HEK293 (cell line): Measurements from ENCODE around the gene IGF2BP2.

Experiments used
- ZBTB48 ChIP-seq: fragments of 450-650 bp; formaldehyde crosslinking; IDR thresholded peaks from 2 replicates; pipeline ENCODE4 v1.5.1; 2016; ENCODE audit warnings: missing biosample characterization, missing genetic modification characterization
- ZNF140 ChIP-seq: fragments of 450-650 bp; formaldehyde crosslinking; IDR thresholded peaks from 2 replicates; pipeline ENCODE4 v1.5.1; 2016; ENCODE audit warnings: missing biosample characterization, missing genetic modification characterization
- ZNF169 ChIP-seq: fragments of 450-650 bp; formaldehyde crosslinking; IDR thresholded peaks from 2 replicates; pipeline ENCODE4 v1.5.1; 2016; ENCODE audit warnings: missing biosample characterization, missing genetic modification characterization
- ZNF184 ChIP-seq: fragments of 450-650 bp; IDR thresholded peaks from 2 replicates; pipeline ENCODE4 v1.5.1; 2018; ENCODE audit warnings: missing biosample characterization, mild to moderate bottlenecking, missing genetic modification characterization
- ZNF274 ChIP-seq, 2 experiments: fragments of 200-500 bp in 1 of 2; fragments of 450-650 bp in 1 of 2; sonication (Bioruptor generic) in 1 of 2; formaldehyde crosslinking in 1 of 2; IDR thresholded peaks; 2 replicates each; pipeline versions ENCODE4 v1.5.1 to v1.6.1; 2014 to 2016; ENCODE audit warnings: borderline replicate concordance in 1 of 2, inconsistent platforms in 1 of 2, low read length in 1 of 2, missing biosample characterization in 1 of 2, missing genetic modification characterization in 1 of 2
- ZNF350 ChIP-seq: fragments of 450-650 bp; formaldehyde crosslinking; IDR thresholded peaks from 2 replicates; pipeline ENCODE4 v1.5.0; 2017; ENCODE audit warnings: missing biosample characterization, mild to moderate bottlenecking, missing genetic modification characterization
- ZNF433 ChIP-seq: fragments of 450-650 bp; formaldehyde crosslinking; IDR thresholded peaks from 2 replicates; pipeline ENCODE4 v1.5.1; 2016; ENCODE audit warnings: missing biosample characterization, missing genetic modification characterization, low read depth
- ZNF514 ChIP-seq: fragments of 450-650 bp; formaldehyde crosslinking; IDR thresholded peaks from 2 replicates; pipeline ENCODE4 v1.5.1; 2016; ENCODE audit warnings: missing biosample characterization, missing genetic modification characterization
- ZNF768 ChIP-seq: fragments of 450-650 bp; formaldehyde crosslinking; IDR thresholded peaks from 2 replicates; pipeline ENCODE4 v1.5.1; 2018; ENCODE audit warnings: missing biosample characterization, mild to moderate bottlenecking, missing genetic modification characterization
- ZNF792 ChIP-seq: fragments of 450-650 bp; formaldehyde crosslinking; IDR thresholded peaks from 2 replicates; pipeline ENCODE4 v1.5.1; 2016; ENCODE audit warnings: missing biosample characterization, missing genetic modification characterization
- TF ChIP-seq, protein P1 (sequence below): fragments of 450-650 bp; formaldehyde crosslinking; IDR thresholded peaks from 2 replicates; pipeline ENCODE4 v1.5.1; 2016; ENCODE audit warnings: missing biosample characterization, missing genetic modification characterization
- TF ChIP-seq, protein P2 (sequence below): fragments of 450-650 bp; formaldehyde crosslinking; IDR thresholded peaks from 2 replicates; pipeline ENCODE4 v1.5.1; 2016; ENCODE audit warnings: missing biosample characterization, missing genetic modification characterization
- TF ChIP-seq, protein P3 (sequence below): fragments of 450-650 bp; formaldehyde crosslinking; optimal IDR thresholded peaks from 2 replicates; pipeline ENCODE3; 2016; ENCODE audit warnings: missing biosample characterization, mild to moderate bottlenecking, missing genetic modification characterization
- TF ChIP-seq, protein P4 (sequence below): fragments of 450-650 bp; formaldehyde crosslinking; IDR thresholded peaks from 2 replicates; pipeline ENCODE4 v1.5.1; 2016; ENCODE audit warnings: missing biosample characterization, missing genetic modification characterization

DNA sequence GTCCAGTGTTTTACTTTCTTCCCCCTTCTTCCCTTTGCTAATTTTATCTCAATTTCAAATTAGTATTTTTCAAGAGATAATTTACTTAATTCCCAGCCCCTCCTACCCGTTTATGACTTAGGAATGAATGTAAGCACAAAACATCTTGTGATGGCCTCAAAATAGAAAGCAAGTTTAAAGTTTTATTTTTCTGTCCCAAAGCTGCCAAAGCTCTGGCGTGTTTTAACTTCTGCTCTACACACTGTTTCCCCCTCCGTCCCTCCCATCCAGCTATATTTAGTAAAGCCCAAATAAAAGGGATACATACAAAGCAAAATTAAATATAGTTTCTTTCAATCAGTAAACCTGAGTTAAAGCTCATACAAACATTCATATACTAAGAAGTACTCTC is 59.9 kb downstream of the IGF2BP2 start:
- TF ChIP-seq, protein P1, sequence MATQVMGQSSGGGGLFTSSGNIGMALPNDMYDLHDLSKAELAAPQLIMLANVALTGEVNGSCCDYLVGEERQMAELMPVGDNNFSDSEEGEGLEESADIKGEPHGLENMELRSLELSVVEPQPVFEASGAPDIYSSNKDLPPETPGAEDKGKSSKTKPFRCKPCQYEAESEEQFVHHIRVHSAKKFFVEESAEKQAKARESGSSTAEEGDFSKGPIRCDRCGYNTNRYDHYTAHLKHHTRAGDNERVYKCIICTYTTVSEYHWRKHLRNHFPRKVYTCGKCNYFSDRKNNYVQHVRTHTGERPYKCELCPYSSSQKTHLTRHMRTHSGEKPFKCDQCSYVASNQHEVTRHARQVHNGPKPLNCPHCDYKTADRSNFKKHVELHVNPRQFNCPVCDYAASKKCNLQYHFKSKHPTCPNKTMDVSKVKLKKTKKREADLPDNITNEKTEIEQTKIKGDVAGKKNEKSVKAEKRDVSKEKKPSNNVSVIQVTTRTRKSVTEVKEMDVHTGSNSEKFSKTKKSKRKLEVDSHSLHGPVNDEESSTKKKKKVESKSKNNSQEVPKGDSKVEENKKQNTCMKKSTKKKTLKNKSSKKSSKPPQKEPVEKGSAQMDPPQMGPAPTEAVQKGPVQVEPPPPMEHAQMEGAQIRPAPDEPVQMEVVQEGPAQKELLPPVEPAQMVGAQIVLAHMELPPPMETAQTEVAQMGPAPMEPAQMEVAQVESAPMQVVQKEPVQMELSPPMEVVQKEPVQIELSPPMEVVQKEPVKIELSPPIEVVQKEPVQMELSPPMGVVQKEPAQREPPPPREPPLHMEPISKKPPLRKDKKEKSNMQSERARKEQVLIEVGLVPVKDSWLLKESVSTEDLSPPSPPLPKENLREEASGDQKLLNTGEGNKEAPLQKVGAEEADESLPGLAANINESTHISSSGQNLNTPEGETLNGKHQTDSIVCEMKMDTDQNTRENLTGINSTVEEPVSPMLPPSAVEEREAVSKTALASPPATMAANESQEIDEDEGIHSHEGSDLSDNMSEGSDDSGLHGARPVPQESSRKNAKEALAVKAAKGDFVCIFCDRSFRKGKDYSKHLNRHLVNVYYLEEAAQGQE (tag by site-specific recombination) = no peak
- no peak for TF ChIP-seq ZNF274 (IDR thresholded peaks at IDR 0.05; ENCODE audit: low read length)
- no peak for TF ChIP-seq ZNF274 (tag by site-specific recombination; IDR thresholded peaks at IDR 0.05; ENCODE audit: borderline replicate concordance)
- TF ChIP-seq, protein P2, sequence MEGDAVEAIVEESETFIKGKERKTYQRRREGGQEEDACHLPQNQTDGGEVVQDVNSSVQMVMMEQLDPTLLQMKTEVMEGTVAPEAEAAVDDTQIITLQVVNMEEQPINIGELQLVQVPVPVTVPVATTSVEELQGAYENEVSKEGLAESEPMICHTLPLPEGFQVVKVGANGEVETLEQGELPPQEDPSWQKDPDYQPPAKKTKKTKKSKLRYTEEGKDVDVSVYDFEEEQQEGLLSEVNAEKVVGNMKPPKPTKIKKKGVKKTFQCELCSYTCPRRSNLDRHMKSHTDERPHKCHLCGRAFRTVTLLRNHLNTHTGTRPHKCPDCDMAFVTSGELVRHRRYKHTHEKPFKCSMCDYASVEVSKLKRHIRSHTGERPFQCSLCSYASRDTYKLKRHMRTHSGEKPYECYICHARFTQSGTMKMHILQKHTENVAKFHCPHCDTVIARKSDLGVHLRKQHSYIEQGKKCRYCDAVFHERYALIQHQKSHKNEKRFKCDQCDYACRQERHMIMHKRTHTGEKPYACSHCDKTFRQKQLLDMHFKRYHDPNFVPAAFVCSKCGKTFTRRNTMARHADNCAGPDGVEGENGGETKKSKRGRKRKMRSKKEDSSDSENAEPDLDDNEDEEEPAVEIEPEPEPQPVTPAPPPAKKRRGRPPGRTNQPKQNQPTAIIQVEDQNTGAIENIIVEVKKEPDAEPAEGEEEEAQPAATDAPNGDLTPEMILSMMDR (tag by site-specific recombination) = no peak
- TF ChIP-seq ZNF514 (tag by site-specific recombination) = no peak
- no peak for TF ChIP-seq ZNF768 (tag by site-specific recombination)
- no peak for TF ChIP-seq ZNF350 (tag by site-specific recombination)
- TF ChIP-seq ZNF433 = no peak
- no peak for TF ChIP-seq ZBTB48
- TF ChIP-seq ZNF140 (tag by site-specific recombination) = no peak
- TF ChIP-seq ZNF184 = no peak
- no peak for TF ChIP-seq ZNF792
- TF ChIP-seq, protein P3, sequence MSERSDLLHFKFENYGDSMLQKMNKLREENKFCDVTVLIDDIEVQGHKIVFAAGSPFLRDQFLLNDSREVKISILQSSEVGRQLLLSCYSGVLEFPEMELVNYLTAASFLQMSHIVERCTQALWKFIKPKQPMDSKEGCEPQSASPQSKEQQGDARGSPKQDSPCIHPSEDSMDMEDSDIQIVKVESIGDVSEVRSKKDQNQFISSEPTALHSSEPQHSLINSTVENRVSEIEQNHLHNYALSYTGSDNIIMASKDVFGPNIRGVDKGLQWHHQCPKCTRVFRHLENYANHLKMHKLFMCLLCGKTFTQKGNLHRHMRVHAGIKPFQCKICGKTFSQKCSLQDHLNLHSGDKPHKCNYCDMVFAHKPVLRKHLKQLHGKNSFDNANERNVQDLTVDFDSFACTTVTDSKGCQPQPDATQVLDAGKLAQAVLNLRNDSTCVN (tag by site-specific recombination) = no peak
- TF ChIP-seq, protein P4, sequence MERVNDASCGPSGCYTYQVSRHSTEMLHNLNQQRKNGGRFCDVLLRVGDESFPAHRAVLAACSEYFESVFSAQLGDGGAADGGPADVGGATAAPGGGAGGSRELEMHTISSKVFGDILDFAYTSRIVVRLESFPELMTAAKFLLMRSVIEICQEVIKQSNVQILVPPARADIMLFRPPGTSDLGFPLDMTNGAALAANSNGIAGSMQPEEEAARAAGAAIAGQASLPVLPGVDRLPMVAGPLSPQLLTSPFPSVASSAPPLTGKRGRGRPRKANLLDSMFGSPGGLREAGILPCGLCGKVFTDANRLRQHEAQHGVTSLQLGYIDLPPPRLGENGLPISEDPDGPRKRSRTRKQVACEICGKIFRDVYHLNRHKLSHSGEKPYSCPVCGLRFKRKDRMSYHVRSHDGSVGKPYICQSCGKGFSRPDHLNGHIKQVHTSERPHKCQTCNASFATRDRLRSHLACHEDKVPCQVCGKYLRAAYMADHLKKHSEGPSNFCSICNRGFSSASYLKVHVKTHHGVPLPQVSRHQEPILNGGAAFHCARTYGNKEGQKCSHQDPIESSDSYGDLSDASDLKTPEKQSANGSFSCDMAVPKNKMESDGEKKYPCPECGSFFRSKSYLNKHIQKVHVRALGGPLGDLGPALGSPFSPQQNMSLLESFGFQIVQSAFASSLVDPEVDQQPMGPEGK (tag by site-specific recombination) = no peak
- TF ChIP-seq ZNF169 (tag by site-specific recombination) = no peak
